ENCODE results near the gene SMARCE1.

The SMARCE1 gene

DNA sequence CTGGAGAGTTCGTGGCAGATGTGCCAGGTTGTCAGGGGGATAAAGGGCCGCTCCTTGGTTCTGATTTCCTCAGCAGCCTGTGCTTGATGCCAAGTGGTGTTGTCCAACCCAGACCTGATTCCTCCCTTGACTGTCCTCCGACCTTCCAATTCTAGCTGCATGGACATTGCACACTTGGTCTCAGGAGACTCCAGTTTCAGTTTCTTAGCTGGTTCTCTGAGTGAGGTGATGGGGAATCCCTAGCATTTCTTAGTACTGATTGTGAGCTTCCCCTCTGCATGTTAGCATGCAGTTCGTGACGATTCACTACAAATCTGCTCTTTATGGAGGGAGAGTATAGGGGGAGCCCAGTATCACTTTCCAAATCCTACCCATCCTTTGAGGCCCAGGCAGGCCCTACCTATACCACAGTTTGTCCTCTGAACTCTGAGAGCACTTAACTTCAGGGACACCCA is 70.0 kb downstream of the SMARCE1 start:
- no peak for DNase-seq

- DNase-seq, result no peak
Observed at GRCh38 chr17:40576113-40576740, 71.4 kb downstream of the SMARCE1 start.

All from DMS79 treated with DMSO at 0.1 percent for 48 hours (cell line).